HG03342 (cell line): Measurements from ENCODE around the gene ITGA2B.
"Not testable (repeated sequence)": the region's sequence is repeated elsewhere in the genome, so short reads cannot be mapped to it uniquely, and the experiment has no call there.

Experiments used
- ATAC-seq: cut with Tn5 transposase; IDR thresholded peaks from one replicate; pipeline ENCODE4 v1.9.1; 2021; ENCODE audit warnings: mild to moderate bottlenecking, moderate library complexity; ENCODE audit not compliant: unreplicated experiment

The ITGA2B gene

GRCh38 chr17:44369414-44370023 lies 19.9 kb downstream of the ITGA2B start:
- not testable (repeated sequence) for ATAC-seq

GRCh38 chr17:44368391-44369243 lies 20.8 kb downstream of the ITGA2B start:
- not testable (repeated sequence) for ATAC-seq

- ATAC-seq = no peak
Measured at GRCh38 chr17:44367231-44367979, 22.0 kb downstream of the ITGA2B start.

GRCh38 chr17:44365051-44365450 lies 24.4 kb downstream of the ITGA2B start:
- not testable (repeated sequence) for ATAC-seq

GRCh38 chr17:44363613-44364159 lies 25.8 kb downstream of the ITGA2B start, which contains the start of gene FAM171A2:
Gene FAM171A2 (minus strand): TSS chr17:44363853. CDS start chr17:44363714, 139 bp downstream.
- no peak for ATAC-seq

- no peak for ATAC-seq
Measured at GRCh38 chr17:44362949-44363612, 26.4 kb downstream of the ITGA2B start.

- ATAC-seq = no peak
Measured at GRCh38 chr17:44362459-44362948, 26.9 kb downstream of the ITGA2B start.

GRCh38 chr17:44361292-44362260 lies 27.9 kb downstream of the ITGA2B start:
- ATAC-seq = no peak

GRCh38 chr17:44360826-44361225 lies 28.6 kb downstream of the ITGA2B start:
- ATAC-seq = no peak

- no peak for ATAC-seq
Measured at GRCh38 chr17:44360144-44360533, 29.3 kb downstream of the ITGA2B start.

GRCh38 chr17:44359458-44360143 lies 29.8 kb downstream of the ITGA2B start:
- ATAC-seq = no peak

- ATAC-seq = no peak
Measured at GRCh38 chr17:44359006-44359405, 30.4 kb downstream of the ITGA2B start.

GRCh38 chr17:44358066-44358465 lies 31.4 kb downstream of the ITGA2B start:
- no peak for ATAC-seq

GRCh38 chr17:44356241-44356640 lies 33.2 kb downstream of the ITGA2B start:
- ATAC-seq = no peak

GRCh38 chr17:44355642-44356099 lies 33.8 kb downstream of the ITGA2B start:
- ATAC-seq = no peak

- no peak for ATAC-seq
Measured at GRCh38 chr17:44354582-44355561, 34.6 kb downstream of the ITGA2B start.

GRCh38 chr17:44353672-44354331 lies 35.6 kb downstream of the ITGA2B start:
- ATAC-seq = no peak
